Mesothelial cell of epicardium (in vitro differentiated cells): ENCODE data around the gene RARRES1. TPM values are rescaled to one million over a fixed set of nuclear protein-coding genes. Genes with fewer than 3 reads are reported as not detected.

Experiments
- DNase-seq, 2 experiments: peaks; one replicate each; pipeline ENCODE4 v3.0.0; 2021; ENCODE audit warnings: low spot score in 2 of 2; ENCODE audit not compliant: unreplicated experiment in 2 of 2
- H3K27ac Mint-ChIP-seq: 2 replicates; pipeline ENCODE4 v1.8.0; 2021; ENCODE audit warnings: mixed read lengths
- H3K27me3 Mint-ChIP-seq: 2 replicates; pipeline ENCODE4 v1.8.0; 2021; ENCODE audit warnings: low read depth, mixed read lengths
- H3K36me3 Mint-ChIP-seq: 2 replicates; pipeline ENCODE4 v1.8.0; 2021; ENCODE audit warnings: mixed read lengths
- H3K4me1 Mint-ChIP-seq: 2 replicates; pipeline ENCODE4 v1.8.0; 2021; ENCODE audit warnings: mixed read lengths
- H3K4me3 Mint-ChIP-seq: 2 replicates; pipeline ENCODE4 v1.8.0; 2021; ENCODE audit warnings: mild to moderate bottlenecking, moderate library complexity, mixed read lengths
- H3K9me3 Mint-ChIP-seq: 2 replicates; pipeline ENCODE4 v1.8.0; 2021; ENCODE audit warnings: mixed read lengths
- total RNA-seq: library from RNA; stranded (reverse); gene quantifications from 3 replicates; pipeline ENCODE4 v1.2.1, GENCODE V29; 2021
- TF ChIP-seq, protein P1 (sequence below): fragments of 200-600 bp; sonication (generic); IDR thresholded peaks from one replicate; pipeline ENCODE4 v1.5.0; 2021; ENCODE audit warnings: antibody characterized with exemption; ENCODE audit not compliant: unreplicated experiment

Gene RARRES1
- total RNA-seq, 1 donor from 2014 or later, result 53.0 TPM

DNA sequence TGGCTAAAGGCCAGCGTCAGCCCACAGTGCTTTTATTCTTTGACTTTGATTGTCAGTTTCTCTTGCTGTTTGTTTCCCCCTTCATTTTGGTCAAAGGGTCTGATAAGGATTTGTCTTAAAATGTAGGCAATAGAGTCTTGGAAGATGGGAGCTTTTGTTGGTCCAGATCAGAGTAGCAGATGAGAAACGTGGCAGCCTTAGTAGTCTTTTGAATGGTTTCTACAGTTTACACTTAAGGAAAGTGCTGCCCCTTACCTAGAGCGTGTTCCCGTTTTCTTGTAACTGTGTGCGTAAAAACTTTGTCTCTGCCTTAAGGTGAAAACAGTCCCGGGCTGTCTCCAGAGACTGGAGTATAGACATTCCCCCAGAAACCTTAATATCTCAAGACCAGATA, 60.4 kb downstream of the RARRES1 start:
- peak overlapping the region; percentile 95 for H3K4me3 Mint-ChIP-seq

DNA sequence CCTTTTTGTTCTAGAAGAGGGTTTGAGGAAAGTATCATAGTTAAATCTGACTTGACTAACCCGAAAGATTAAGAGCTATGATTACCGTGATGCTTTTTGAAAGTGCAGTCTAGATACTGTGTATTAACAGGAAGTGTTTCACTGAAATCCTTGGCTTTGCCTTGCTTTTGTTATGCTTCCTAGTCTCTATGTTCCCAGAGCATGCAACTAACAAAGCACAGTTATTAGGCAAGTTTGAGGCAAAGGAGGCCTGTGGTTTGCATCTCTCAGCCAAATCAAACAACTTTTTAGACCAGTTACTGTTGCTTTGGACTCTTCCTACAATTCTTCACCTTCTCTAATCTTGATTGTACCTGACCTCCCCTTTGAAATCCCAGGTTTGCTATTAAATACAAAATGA, 63.8 kb downstream of the RARRES1 start:
- DNase-seq, result no peak
- H3K27ac Mint-ChIP-seq, result peak overlapping the region; percentile 53
- peak overlapping the region; percentile 1 for H3K4me3 Mint-ChIP-seq
- H3K36me3 Mint-ChIP-seq, result peaks cover 6% of the 10 kb centered on the region
- no peaks in the 10 kb centered on the region for H3K27me3 Mint-ChIP-seq
- no peaks in the 10 kb centered on the region for H3K9me3 Mint-ChIP-seq
- H3K4me1 Mint-ChIP-seq, result peaks cover 31% of the 10 kb centered on the region
- TF ChIP-seq, protein P1, sequence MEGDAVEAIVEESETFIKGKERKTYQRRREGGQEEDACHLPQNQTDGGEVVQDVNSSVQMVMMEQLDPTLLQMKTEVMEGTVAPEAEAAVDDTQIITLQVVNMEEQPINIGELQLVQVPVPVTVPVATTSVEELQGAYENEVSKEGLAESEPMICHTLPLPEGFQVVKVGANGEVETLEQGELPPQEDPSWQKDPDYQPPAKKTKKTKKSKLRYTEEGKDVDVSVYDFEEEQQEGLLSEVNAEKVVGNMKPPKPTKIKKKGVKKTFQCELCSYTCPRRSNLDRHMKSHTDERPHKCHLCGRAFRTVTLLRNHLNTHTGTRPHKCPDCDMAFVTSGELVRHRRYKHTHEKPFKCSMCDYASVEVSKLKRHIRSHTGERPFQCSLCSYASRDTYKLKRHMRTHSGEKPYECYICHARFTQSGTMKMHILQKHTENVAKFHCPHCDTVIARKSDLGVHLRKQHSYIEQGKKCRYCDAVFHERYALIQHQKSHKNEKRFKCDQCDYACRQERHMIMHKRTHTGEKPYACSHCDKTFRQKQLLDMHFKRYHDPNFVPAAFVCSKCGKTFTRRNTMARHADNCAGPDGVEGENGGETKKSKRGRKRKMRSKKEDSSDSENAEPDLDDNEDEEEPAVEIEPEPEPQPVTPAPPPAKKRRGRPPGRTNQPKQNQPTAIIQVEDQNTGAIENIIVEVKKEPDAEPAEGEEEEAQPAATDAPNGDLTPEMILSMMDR, result no peak

More for the DNA sequence above, 60.4 kb downstream of the RARRES1 start:
- Mint-ChIP-seq H3K9me3 (no peaks in the 10 kb centered on the region), H3K27me3 (no peaks in the 10 kb centered on the region), H3K36me3 (peaks cover 2% of the 10 kb centered on the region), H3K27ac (peak overlapping the region; percentile 97), H3K4me1 (peaks cover 31% of the 10 kb centered on the region)
- DNase-seq, result no peak
- TF ChIP-seq, protein P1, result no peak

DNA sequence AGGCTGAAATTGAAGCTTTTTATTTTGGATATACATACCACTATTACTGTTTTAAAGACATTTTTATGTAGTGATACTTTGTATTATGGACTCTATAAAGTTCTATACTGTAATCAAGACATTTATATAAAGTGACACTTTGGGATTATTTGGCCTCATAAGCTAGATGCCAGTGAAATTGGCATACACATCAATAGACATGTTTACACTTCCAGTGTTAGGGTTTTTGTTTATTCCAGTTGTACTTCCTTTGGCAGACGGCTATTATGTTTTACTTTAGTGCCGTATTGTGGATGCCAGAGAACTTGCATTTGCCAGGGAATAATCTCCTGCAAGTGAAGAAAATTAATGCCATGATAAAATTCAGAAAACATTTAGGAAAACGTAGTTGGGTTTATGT, 65.8 kb downstream of the RARRES1 start:
- Mint-ChIP-seq H3K27ac (no peak overlapping the region), H3K27me3 (no peaks in the 10 kb centered on the region), H3K36me3 (peaks cover 6% of the 10 kb centered on the region), H3K4me1 (peaks cover 19% of the 10 kb centered on the region), H3K9me3 (no peaks in the 10 kb centered on the region), H3K4me3 (no peak overlapping the region)
- DNase-seq, result no peak
- TF ChIP-seq, protein P1, result no peak

DNA sequence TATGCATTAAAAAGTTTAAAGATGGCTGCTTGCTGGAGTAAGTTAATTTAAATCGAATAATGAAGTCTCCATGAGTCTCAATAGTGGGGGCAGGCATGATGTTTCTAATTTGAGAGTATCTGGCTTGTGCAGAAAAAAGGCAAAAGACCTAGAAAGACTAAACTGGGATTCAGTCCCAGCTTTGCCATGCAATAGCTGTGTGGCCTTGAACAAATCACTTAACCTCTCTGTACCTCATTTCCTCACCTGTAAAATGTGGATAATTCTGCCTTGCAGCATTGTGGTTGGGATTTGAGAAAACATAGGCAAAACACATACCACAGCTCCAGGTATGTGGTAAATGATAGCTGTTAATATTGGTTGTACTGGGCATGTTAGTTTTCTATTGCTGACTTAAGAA, 68.4 kb downstream of the RARRES1 start:
- no peak for DNase-seq
- no peaks in the 10 kb centered on the region for H3K9me3 Mint-ChIP-seq
- H3K4me3 Mint-ChIP-seq, result no peak overlapping the region
- H3K27me3 Mint-ChIP-seq, result no peaks in the 10 kb centered on the region
- TF ChIP-seq, protein P1, result no peak
- no peak overlapping the region for H3K27ac Mint-ChIP-seq
- H3K36me3 Mint-ChIP-seq, result peaks cover 8% of the 10 kb centered on the region
- H3K4me1 Mint-ChIP-seq, result peaks cover 2% of the 10 kb centered on the region

DNA sequence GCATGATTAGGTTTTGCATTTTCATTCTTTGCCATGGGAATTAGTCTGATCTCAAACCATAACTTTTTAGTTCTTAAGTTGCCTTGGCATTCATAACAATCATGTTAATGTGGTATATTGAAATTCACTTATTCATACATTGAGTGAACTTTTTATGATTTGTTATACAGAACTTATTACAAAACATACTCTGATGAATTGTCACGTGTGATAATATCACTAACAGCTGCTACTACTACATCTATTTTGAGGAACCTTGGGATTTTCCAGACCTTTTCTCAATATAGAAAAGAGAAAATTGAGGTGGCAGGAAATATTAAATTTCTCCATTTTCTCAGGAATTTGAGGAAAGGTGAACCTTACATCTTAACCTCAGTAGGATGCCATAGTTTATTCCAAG, 69.0 kb downstream of the RARRES1 start:
- DNase-seq, result no peak
- Mint-ChIP-seq H3K9me3 (no peaks in the 10 kb centered on the region), H3K36me3 (peaks cover 7% of the 10 kb centered on the region), H3K27me3 (no peaks in the 10 kb centered on the region), H3K27ac (no peak overlapping the region), H3K4me1 (no peaks in the 10 kb centered on the region), H3K4me3 (no peak overlapping the region)
- TF ChIP-seq, protein P1, result no peak

DNA sequence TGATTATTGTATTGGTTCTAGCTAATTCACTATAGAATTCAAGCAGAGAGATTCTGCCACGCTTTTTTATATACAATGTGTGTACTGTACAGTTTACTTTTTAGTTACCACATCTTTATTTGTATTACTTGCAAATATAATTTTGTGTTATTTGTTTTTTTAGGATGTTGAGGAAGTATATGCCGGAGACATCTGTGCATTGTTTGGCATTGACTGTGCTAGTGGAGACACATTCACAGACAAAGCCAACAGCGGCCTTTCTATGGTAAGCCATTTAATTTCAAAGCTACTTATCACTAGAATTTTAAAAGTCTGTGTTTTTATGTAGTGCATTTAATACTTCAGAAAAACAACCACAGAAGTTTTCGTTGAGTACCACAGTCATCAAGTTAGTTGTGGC, 71.5 kb downstream of the RARRES1 start:
- Mint-ChIP-seq H3K4me3 (no peak overlapping the region), H3K27ac (no peak overlapping the region), H3K4me1 (no peaks in the 10 kb centered on the region), H3K27me3 (no peaks in the 10 kb centered on the region), H3K9me3 (no peaks in the 10 kb centered on the region), H3K36me3 (peaks cover 17% of the 10 kb centered on the region)
- DNase-seq, result no peak
- TF ChIP-seq, protein P1, result no peak
